GM21619 (cell line): ENCODE results near the gene ABCC4.
"Not testable (repeated sequence)": the region's sequence is repeated elsewhere in the genome, so short reads cannot be mapped to it uniquely, and the experiment has no call there.

Source experiments
- ATAC-seq: cut with Tn5 transposase; IDR thresholded peaks from one replicate; pipeline ENCODE4 v1.9.1; 2021; ENCODE audit not compliant: unreplicated experiment

Gene ABCC4

DNA sequence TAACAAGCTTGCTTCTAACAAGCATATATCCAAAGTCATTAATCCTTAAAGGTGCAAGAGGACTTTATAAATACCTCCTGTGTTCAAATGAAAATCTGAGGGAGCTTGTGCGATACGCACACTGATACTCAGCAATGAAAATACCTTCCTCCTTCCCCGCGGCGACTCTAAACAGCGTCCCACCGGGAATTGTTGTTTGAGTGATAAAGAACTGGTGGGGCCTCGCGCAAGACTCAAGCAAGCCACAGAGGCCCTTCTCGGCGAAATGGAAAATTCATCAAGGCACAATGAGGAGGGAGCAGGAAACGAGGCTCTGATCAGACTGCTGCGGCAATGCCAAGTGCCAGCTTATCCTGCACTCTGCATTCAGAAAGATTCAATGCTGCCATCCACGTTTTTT, 126.7 kb downstream of the ABCC4 start:
- no peak for ATAC-seq

DNA sequence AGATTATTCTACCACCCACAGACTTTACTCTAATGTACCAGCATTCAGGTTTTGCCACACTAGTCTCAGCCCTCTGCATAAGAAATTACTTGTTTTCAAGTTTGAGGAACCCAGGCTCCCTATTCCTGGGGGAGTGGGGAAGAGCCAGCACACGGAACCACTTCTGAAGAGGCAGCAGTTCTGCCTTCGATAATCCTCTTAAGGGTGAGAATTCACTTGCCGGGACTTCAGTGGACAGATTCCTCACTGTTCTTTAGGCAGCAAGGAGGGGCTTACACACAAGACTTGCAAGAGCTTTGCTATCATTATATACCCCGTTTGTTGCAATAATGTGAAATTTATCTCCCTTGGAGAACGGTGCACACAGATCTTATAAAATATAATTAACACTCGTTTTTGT, 133.1 kb downstream of the ABCC4 start:
- no peak for ATAC-seq

DNA sequence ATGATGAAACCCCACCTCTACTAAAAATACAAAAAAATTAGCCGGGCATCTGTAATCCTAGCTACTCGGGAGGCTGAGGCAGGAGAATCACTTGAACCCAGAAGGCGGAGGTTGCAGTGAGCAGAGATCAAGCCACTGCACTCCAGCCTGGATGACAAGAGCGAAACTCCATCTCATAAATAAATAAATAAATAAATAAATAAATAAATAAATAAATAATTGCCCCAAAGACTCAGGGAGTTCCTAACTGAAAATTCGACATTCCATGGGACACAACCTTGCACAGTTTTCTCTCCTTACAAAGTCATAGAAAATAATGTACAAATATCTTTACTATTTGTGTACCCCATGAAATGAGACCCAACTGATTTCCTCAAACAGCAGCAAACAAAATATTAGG, 134.2 kb downstream of the ABCC4 start:
- ATAC-seq = not testable (repeated sequence)

DNA sequence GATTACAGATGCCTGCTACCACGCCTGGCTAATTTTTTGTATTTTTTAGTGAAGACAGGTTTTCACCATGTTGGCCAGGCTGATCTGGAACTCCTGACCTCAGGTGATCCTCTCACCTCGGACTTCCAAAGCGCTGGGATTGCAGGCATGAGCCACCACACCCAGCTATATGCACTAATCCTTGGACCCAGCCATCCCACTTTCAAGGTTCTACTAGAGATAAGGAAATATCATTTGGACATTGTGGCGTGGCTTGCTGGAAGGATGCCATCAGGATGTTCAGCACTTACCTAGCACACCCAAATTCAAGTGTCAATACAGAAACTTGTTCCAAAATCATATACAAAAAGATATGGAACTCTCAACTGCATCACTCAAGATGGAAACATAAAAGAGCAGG, 136.4 kb downstream of the ABCC4 start:
- ATAC-seq = no peak

DNA sequence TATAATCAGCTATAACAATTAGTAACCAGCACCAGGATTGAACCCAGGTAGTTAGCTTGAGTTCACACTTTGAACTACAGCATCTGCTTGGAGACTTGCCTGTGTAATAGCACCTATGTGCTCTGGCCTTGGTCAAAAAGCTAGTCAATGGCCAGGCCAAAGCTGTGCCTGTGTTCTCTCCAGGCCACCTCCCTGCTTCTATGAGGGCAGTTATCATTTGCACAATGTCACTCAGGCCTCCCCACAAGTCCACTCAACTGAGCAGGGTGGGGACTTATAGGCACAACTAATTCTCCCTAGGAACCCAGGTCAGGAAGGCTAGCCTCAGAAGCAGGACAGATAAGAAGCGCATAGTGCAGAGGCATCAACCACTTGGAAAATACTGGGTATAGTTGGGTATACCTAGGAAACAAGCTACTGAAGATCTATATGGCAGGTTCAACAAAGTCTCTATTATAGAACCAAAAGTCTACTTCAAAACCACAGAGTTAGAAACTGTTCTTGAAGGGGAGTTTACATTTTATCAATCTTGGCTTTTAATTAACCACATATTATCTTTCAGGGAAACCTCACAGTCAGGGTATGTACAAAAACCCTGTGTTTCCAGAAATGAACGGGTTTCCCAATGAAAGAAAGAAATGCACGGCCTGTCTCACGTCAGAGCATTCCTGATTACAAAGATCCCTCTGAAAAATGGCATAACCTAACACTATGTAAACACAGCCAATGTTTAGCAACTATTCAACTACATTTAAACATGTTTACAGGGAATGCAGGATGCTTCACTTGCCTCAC, 140.9 kb downstream of the ABCC4 start:
- ATAC-seq = no peak

DNA sequence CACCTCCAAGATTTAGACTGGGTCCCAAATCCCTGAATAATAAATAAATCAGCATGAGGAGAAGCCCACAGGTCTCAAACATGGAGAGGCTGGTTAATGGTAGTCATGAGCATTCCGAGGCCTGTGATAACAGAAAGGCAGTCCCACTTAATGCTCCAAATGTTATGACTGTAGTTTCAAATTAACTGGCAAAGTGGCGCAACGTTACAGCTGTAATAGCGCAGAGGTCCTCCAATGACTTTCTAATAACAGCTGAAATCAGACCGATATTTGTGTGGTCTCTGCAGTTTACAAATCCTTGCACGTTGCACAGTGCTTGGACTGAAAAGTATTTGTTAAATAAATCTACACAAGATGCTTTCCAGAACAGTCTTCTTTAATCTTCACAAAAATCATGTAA, 141.8 kb downstream of the ABCC4 start:
- no peak for ATAC-seq

DNA sequence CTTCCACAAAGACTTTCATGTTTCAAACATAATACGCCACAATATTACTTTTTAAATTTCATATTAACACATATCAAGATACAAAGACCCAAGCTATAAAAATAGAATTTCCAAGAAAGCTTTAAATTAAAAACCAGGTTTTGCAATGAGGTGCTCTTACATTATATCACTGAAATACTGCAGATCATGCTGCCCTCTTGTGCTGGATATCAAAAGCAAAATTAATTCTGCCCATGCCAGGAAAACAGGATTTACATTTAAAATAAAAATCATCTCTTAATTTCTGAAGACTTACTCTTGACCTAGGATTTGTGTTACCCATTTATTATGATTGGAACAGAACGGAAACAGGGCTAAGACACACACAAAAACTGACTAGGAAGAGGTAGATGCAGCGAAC, 145.0 kb downstream of the ABCC4 start:
- no peak for ATAC-seq

DNA sequence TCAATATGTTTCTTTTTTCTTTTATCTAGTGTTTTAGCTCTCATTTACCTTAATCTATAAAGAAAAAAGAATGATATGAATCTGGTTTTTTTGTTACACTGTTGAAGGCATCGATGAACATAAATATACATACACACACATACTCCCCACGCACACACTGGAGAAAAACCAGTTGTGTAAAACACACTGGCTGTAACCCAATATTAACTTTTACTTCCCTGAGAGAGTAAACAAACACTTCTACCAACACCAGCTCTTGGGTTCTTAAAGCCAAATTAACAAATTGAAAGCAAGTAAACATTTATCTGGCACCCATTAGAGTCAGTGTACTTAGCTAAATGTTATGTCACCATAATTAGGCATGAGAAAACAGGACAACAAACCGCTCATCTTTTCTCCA, 145.7 kb downstream of the ABCC4 start:
- no peak for ATAC-seq

DNA sequence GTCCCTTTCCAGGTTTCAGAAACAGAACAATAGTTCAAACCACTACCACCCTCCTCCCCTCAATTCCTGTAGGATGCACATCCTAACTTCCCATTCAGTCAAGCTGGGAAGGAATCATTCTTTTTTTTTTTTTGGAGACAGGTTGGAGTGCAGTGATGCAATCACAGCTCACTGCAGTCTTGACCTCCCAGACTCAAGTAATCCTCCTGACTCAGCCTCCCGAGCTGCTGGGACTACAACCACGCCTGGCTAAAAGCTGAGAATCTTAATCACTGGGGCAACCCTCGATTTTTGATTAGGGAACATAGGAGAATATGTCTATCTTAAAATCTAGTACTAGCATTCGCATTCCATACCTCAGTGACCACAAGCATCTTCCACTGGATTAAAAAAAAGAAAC, 146.2 kb downstream of the ABCC4 start:
- ATAC-seq = no peak

DNA sequence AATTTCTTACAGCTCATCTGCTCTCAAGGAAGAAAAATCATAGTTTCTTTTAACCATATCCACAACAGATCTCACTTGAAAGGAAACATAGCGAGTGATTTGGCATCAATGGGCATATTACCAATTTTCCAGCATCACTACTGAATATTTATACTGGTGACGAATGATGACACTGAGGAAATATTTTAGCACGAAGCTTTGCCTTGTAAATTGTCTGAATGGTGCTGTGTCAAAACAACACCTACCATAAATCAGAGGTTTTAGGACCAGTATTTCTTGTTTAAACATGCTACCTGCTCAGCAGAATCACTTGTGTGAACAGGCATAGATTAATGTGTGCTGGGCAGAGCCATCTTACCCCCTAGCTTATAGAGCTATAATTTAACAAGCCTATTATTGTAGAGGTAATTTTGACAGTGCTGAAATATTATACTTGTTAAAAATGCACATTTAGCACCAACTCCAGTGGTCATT, 146.8 kb downstream of the ABCC4 start:
- ATAC-seq = no peak

DNA sequence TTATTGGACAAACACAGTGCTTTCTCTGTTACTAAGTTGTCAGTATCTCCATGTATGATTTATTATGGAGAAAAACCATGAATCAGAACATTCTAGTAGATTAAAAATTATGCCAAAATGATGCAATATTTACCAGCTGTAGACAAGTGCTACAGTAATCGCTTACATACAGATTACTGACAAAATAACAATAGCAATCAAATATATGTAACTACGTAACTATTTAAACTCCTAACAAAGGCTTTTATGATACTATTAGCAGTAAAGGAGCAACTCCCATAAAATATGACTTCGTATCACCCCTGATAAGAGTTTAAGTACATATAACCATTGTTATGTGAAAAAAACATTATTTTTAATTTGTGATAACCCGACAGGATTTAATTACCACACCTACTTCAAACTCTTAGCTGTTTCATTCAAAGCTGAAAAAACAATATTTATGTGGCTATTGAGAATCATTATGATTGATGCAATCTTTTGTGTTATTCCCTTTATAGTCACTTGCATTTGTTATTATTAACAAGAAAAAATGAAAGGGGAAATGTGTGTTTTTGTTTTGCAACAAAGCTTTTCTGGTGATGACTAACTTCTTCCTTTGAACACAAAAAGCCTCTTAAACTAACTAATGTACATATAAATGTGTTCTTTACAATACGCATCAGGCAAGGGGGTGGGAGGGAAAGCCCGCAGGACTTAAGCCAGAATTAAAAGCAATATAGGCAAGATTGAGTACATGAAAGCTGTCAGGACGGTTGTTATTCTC, 147.4 kb downstream of the ABCC4 start:
- no peak for ATAC-seq

DNA sequence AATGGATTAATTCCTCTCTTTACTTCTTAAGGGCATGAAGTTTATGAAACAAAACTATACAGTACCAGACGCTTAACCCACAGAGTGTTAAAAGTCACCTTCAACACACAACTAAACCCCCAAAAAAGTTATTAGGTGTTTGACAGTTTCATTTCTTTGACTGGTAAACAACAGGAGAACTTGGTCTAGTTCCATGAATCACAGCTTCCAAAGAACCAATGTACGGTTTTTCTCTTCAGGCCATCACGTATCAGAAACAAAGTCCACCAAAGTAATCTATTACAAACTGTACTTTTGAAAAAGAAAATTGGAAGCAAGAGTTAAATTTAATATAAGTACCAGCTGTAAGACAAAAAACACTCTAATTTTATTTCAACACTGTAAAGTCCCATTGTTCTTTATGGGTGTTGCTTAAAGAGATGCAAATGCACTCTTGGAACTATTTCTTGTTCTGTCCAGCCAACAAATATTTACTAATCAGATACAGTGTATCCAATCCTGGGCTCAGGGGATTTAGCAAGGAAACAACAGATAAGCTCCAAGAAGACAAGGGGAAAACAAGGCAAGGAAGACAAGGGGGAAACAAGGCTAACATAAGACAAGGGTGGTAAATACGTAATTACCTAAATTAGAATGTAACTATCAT, 149.2 kb downstream of the ABCC4 start:
- ATAC-seq = no peak

DNA sequence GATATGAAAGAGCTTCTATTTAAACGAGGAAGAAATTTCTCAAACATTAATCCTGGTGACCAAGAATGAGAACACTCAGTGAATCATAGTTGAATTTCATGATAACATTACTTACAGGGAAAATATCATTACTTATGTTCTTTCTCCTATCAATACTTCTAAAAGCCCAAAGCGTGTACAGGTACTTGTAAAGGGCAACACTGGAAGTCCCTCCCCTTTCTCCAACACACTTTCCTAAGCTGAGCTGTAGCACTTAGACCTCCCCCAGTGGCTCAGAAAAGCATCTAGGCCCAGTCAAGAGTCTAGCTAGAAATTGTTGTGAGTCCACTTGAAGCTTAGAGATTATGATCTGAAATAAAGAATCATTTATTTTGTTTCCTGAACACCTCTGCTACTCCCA, 150.7 kb downstream of the ABCC4 start:
- no peak for ATAC-seq

DNA sequence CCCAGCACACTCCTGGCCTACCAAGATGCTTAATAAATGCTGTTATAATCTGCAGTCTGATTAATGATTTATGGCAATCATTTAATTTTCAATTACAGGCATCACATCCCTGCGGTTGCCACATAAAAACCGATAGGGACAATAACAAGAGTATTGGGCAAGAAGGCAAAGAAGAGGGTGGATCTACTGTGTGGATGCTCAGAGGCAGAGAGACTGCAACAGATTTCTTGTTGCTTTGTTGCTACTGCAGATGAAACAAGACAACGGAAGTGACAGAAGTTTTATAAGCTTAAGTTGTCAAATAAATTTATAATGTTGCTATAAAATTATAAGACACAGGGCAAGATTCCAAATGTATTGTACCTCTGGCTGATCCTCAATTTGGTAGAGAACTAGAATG, 154.8 kb downstream of the ABCC4 start:
- no peak for ATAC-seq

DNA sequence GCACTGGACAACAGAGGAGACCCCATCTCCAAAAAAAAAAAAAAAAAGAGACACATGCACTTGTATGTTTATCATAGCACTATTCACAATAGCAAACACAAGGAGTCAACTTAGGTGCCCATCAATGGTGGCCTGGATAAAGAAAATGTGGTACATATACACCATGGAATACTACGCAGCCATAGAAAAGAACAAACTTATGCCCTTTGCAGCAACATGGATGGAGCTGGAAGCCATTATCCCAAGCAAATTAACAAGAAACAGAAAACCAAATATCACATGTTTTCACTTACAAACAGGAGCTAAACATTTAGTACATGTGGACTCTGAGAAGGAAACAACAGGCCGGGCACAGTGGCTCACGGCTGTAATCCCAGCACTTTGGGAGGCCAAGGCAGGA, 155.7 kb downstream of the ABCC4 start:
- ATAC-seq = no peak

DNA sequence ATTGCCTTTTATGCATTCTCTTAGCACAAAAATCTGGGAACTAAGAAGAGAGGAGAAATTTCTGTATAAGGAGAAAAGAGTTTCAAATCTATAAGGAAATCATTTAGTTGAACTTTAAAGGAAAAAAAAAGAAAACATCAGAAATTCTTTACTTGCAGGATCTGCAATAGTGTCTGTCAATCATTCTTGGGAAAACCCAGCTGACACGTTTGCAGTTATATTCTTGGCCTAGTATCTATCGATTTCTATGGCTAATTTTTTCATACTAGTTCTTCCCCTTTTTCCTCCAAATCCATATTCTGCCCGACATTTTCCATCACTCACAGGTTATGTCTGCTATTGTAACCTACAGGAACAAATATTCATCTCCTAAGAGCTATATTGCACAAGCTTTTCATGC, 160.7 kb downstream of the ABCC4 start:
- ATAC-seq = no peak

DNA sequence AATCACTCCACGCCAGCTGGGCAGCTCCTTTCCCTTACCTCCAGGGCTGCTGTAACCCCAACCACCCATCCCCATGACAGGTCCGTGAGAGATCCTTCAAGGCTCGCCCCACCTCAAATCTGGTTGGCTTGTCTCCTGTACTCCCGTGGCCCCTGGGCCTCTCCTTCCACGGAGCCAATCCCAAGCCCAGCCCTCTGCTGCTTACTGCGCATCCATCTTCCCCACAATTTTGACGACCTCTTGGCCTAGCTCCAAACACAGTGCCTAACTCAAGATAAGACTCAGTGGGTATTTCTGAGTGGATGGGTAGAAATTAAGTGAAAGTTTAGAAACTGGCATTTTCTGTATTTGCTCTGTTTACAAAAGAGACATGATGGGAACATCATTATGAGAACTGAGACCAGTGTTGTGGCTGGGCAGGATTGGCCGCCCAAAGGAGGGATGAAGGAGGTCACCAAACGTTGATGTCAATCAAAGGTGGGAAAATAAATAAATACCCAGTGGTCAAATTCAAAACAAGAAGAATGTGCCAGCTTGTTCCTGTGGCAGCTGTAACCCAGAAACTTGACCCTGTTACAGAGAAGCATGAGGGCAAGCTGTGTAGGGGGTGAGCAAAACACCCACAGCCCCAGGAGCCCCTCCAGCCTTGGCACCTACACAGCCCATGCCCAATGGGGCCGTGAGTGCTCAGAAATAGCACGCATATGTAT, 162.2 kb downstream of the ABCC4 start:
- no peak for ATAC-seq

DNA sequence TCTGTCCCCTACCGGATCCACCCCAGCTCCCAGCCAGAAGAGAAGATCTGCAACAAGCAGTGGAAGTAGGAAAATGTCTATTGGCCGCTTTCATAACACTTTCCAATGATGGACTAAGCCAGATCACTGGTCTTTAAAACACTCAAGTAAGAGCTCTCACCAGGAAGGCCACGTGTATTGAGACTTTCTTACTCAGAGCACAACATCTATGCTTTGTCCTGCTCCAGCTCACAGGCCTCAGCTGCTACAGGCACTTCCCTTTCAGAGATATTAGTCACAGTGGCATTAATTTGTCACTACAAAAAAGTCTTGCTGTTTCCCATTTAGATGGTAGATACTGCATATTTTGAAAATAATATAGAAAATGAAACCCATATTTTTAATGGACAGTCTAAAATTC, 164.2 kb downstream of the ABCC4 start:
- ATAC-seq = peak; percentile 96

DNA sequence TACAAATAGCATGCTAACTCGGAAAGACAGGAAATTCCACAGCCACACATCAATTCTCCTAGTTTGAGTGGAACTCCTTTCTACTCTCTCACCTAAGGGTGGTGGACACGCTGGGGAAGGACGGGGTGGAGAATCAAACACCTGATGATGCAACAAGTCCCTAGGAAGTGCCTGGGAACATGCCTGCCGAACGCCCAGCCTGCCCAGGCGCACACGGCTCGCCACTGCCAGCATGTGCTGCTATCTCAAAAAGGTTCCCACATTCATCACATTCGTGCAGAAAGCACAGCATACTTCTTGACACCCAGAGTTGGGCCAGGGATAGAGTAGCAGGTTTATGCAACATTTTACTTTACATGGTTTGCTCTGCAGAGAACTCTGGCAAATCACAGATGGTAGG, 164.6 kb downstream of the ABCC4 start:
- no peak for ATAC-seq

DNA sequence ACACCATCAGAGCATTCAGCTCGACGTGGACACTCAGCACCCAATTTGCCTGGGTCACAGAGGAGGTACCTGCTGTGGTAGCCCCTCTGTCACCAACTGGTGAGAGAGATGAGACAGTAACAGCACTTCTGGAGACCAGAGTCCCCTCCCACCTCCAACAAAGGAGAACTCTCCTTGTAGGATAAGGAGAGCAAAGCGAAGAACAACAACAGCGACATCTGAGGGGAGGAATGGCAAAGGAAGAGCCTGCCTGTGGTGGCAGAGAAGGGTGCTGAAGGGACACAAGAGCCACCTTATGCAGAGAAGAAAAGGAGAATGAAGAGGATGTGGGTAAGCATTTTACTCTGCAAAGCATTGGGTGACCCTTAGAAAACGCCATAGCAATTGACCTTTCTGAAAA, 167.8 kb downstream of the ABCC4 start:
- ATAC-seq = no peak

DNA sequence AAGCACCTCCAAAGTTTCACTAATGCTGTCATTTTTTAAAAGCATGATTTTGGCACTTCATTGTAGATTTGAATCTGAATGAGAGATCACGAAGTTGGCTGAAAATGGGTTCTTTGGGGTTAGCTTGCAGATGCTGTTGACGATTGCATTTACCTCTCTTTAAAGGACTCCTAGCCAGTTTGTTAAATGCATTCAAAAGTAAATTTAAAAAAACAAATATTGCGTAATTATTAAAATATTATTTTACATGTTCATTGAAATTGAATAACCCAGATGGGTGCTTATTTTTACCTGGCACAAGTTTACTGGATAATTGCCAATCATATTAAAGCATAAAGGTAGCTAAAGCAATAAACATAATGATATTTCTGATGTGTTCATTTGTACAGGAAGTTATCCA, 172.2 kb downstream of the ABCC4 start:
- ATAC-seq = no peak
